HUDEP-2 (cell line): ENCODE results near the gene LDLRAD4.
"Not testable (repeated sequence)": the region's sequence is repeated elsewhere in the genome, so short reads cannot be mapped to it uniquely, and the experiment has no call there.

Source experiments
- DNase-seq, 76 experiments: peaks; one replicate each; lab custom pipeline; 2025; ENCODE audit not compliant: unreplicated experiment in 76 of 76; lab: John Stamatoyannopoulos, UW

The LDLRAD4 gene

GRCh38 chr18:13324880-13325279 is 106.3 kb downstream of the LDLRAD4 start:
- no peak for DNase-seq

- DNase-seq: no peak
Observed at GRCh38 chr18:13328213-13328612, 109.7 kb downstream of the LDLRAD4 start.

GRCh38 chr18:13330996-13331395 is 112.4 kb downstream of the LDLRAD4 start:
- no peak for DNase-seq

GRCh38 chr18:13331846-13332245 is 113.3 kb downstream of the LDLRAD4 start:
- no peak for DNase-seq

- no peak for DNase-seq
Observed at GRCh38 chr18:13332874-13333273, 114.3 kb downstream of the LDLRAD4 start.

GRCh38 chr18:13335903-13336302 is 117.3 kb downstream of the LDLRAD4 start:
- no peak for DNase-seq

- no peak for DNase-seq
Observed at GRCh38 chr18:13336841-13337240, 118.3 kb downstream of the LDLRAD4 start.

GRCh38 chr18:13337369-13337768 is 118.8 kb downstream of the LDLRAD4 start:
- DNase-seq: no peak

- no peak for DNase-seq
Observed at GRCh38 chr18:13338318-13338717, 119.8 kb downstream of the LDLRAD4 start.

GRCh38 chr18:13339653-13340052 is 121.1 kb downstream of the LDLRAD4 start:
- DNase-seq: no peak

GRCh38 chr18:13346449-13346848 is 127.9 kb downstream of the LDLRAD4 start:
- not testable (repeated sequence) for DNase-seq

GRCh38 chr18:13353084-13353823 is 134.7 kb downstream of the LDLRAD4 start:
- DNase-seq: no peak

- no peak for DNase-seq
Observed at GRCh38 chr18:13354402-13354801, 135.8 kb downstream of the LDLRAD4 start.

GRCh38 chr18:13356032-13356431 is 137.5 kb downstream of the LDLRAD4 start:
- no peak for DNase-seq

- DNase-seq: no peak
Observed at GRCh38 chr18:13357289-13357688, 138.7 kb downstream of the LDLRAD4 start.

GRCh38 chr18:13359210-13359609 is 140.7 kb downstream of the LDLRAD4 start:
- DNase-seq: no peak

GRCh38 chr18:13361431-13361830 is 142.9 kb downstream of the LDLRAD4 start:
- DNase-seq: no peak

GRCh38 chr18:13362051-13362450 is 143.5 kb downstream of the LDLRAD4 start:
- no peak for DNase-seq

GRCh38 chr18:13362607-13363006 is 144.0 kb downstream of the LDLRAD4 start:
- DNase-seq: no peak

- no peak for DNase-seq
Observed at GRCh38 chr18:13363359-13363758, 144.8 kb downstream of the LDLRAD4 start.

- DNase-seq: no peak
Observed at GRCh38 chr18:13364721-13365205, 146.2 kb downstream of the LDLRAD4 start.

GRCh38 chr18:13366131-13366530 is 147.6 kb downstream of the LDLRAD4 start:
- no peak for DNase-seq

- no peak for DNase-seq
Observed at GRCh38 chr18:13366541-13366940, 148.0 kb downstream of the LDLRAD4 start.
